CD14-positive monocyte (primary cell): ENCODE measurements around the gene CEP72. TPM values are rescaled to one million over a fixed set of nuclear protein-coding genes. Genes with fewer than 3 reads are reported as not detected.

Experiments
- DNase-seq, 3 donors: peaks; one replicate each; pipeline ENCODE4 v3.0.0-alpha.2; 2011 to 2022
- H2AFZ ChIP-seq: 2 replicates; pipeline ENCODE4 v1.6.0; 2012; ENCODE audit warnings: mild to moderate bottlenecking, low read depth, low read length, inconsistent platforms; ENCODE audit not compliant: insufficient read depth, poor library complexity, severe bottlenecking
- H3K27ac ChIP-seq, 2 donors: 1 replicate in 1 of 2; 2 replicates in 1 of 2; pipeline ENCODE4 v1.5.1; 2012 to 2013; ENCODE audit warnings: low read length in 2 of 2, control low read depth in 1 of 2, inconsistent platforms in 1 of 2, low read depth in 1 of 2, mild to moderate bottlenecking in 1 of 2
- H3K27me3 ChIP-seq, 2 donors: one replicate each; pipeline versions ENCODE4 v1.6.0 to v1.6.1; 2011 to 2013; ENCODE audit warnings: low read length in 2 of 2; ENCODE audit not compliant: control insufficient read depth in 2 of 2, insufficient read depth in 2 of 2
- H3K36me3 ChIP-seq, 2 donors: replicated peaks in 1 of 2; 1 replicate in 1 of 2; 2 replicates in 1 of 2; pipeline versions ENCODE4 v1.5.1 to v1.6.1; 2012 to 2013; ENCODE audit warnings: low read length in 2 of 2, control low read depth in 1 of 2, inconsistent platforms in 1 of 2, mild to moderate bottlenecking in 1 of 2; ENCODE audit not compliant: insufficient read depth in 2 of 2, control insufficient read depth in 1 of 2
- H3K4me1 ChIP-seq, 2 donors: 1 replicate in 1 of 2; 2 replicates in 1 of 2; pipeline versions ENCODE4 v1.5.1 to v1.6.1; 2012 to 2013; ENCODE audit warnings: low read length in 2 of 2, control low read depth in 1 of 2, inconsistent platforms in 1 of 2, mild to moderate bottlenecking in 1 of 2, moderate library complexity in 1 of 2; ENCODE audit not compliant: insufficient read depth in 2 of 2, control insufficient read depth in 1 of 2
- H3K4me2 ChIP-seq: replicated peaks from 2 replicates; pipeline ENCODE3; 2012; ENCODE audit warnings: low read length, moderate library complexity, mild to moderate bottlenecking; ENCODE audit not compliant: poor library complexity, severe bottlenecking; ENCODE audit errors: extremely low read depth
- H3K4me3 ChIP-seq, 3 experiments: fragments of 200-600 bp in 1 of 3; sonication (generic) in 1 of 3; replicated peaks in 1 of 3; 1 replicate in 2 of 3; 2 replicates in 1 of 3; pipeline ENCODE4 v1.5.1; 2011 to 2013; ENCODE audit warnings: low read length in 3 of 3, mild to moderate bottlenecking in 3 of 3, control low read depth in 2 of 3, low read depth in 2 of 3, inconsistent platforms in 1 of 3, moderate library complexity in 1 of 3
- H3K79me2 ChIP-seq: 2 replicates; pipeline ENCODE4 v1.6.0; 2012; ENCODE audit warnings: mild to moderate bottlenecking, control low read depth, inconsistent platforms, low read length, moderate library complexity; ENCODE audit not compliant: insufficient read depth
- H3K9ac ChIP-seq: 2 replicates; pipeline ENCODE4 v1.6.0; 2017; ENCODE audit warnings: low read length, mild to moderate bottlenecking; ENCODE audit not compliant: insufficient read depth, poor library complexity, severe bottlenecking
- H3K9me3 ChIP-seq, 2 donors: replicated peaks in 1 of 2; 1 replicate in 1 of 2; 2 replicates in 1 of 2; pipeline versions ENCODE4 v1.5.1 to v1.6.1; 2012 to 2013; ENCODE audit warnings: low read length in 2 of 2, control low read depth in 1 of 2; ENCODE audit not compliant: control insufficient read depth in 1 of 2, insufficient read depth in 1 of 2
- H4K20me1 ChIP-seq: 2 replicates; pipeline ENCODE4 v1.6.0; 2012; ENCODE audit warnings: mild to moderate bottlenecking, low read length, control low read depth, moderate library complexity; ENCODE audit not compliant: insufficient read depth
- H3K27ac Mint-ChIP-seq, 7 donors: one replicate each; pipeline ENCODE4 v1.8.0; 2020; ENCODE audit warnings: mild to moderate bottlenecking in 7 of 7, mixed read lengths in 7 of 7, moderate library complexity in 6 of 7, inconsistent platforms in 2 of 7
- H3K27me3 Mint-ChIP-seq, 3 donors: one replicate each; pipeline ENCODE4 v1.8.0; 2021 to 2022; ENCODE audit warnings: low read depth in 3 of 3, mild to moderate bottlenecking in 3 of 3, mixed read lengths in 3 of 3, moderate library complexity in 3 of 3, inconsistent platforms in 1 of 3
- H3K36me3 Mint-ChIP-seq, 2 donors: one replicate each; pipeline ENCODE4 v1.8.0; 2020; ENCODE audit warnings: mixed read lengths in 2 of 2, inconsistent platforms in 1 of 2, mild to moderate bottlenecking in 1 of 2
- H3K4me1 Mint-ChIP-seq: one replicate; pipeline ENCODE4 v1.8.0; 2020; ENCODE audit warnings: mild to moderate bottlenecking, mixed read lengths
- H3K4me3 Mint-ChIP-seq, 2 donors: one replicate each; pipeline ENCODE4 v1.8.0; 2020; ENCODE audit warnings: mild to moderate bottlenecking in 2 of 2, mixed read lengths in 2 of 2, moderate library complexity in 1 of 2
- H3K9me3 Mint-ChIP-seq, 7 donors: one replicate each; pipeline ENCODE4 v1.8.0; 2020 to 2022; ENCODE audit warnings: mixed read lengths in 7 of 7, mild to moderate bottlenecking in 6 of 7, moderate library complexity in 6 of 7, inconsistent platforms in 2 of 7
- CTCF ChIP-seq: fragments of 200-600 bp; IDR thresholded peaks from one replicate; pipeline ENCODE4 v1.8.0; 2022; ENCODE audit warnings: antibody characterized with exemption, mild to moderate bottlenecking
- WGBS: methylation state at CpG from one replicate; pipeline ENCODE4 v1.1.5; 2013; ENCODE audit warnings: missing lambda C conversion rate; ENCODE audit not compliant: insufficient coverage; 5-methylcytosine and 5-hydroxymethylcytosine counted together
- intact Hi-C, 2 donors: fragments of 100-400 bp; cut with micrococcal nuclease; formaldehyde crosslinking; loops; one replicate each; pipeline versions ENCODE4 v1.15.0 to v1.15.1; 2023
- polyA plus RNA-seq, 3 donors: library from polyadenylated mRNA; depleted of rRNA in 1 of 3; unstranded in 2 of 3; stranded (reverse) in 1 of 3; fragments of 300-500 nt in 2 of 3; fragments of >200 nt in 1 of 3; fragmentation: Illumina TruSeq in 2 of 3; gene quantifications; 1 replicate in 2 of 3; 2 replicates in 1 of 3; pipeline ENCODE4 v1.2.3, GENCODE V29; 2012 to 2021

The CEP72 gene
- polyA plus RNA-seq, 3 donors = 0.13 to 2.1 (median 0.24) TPM

DNA sequence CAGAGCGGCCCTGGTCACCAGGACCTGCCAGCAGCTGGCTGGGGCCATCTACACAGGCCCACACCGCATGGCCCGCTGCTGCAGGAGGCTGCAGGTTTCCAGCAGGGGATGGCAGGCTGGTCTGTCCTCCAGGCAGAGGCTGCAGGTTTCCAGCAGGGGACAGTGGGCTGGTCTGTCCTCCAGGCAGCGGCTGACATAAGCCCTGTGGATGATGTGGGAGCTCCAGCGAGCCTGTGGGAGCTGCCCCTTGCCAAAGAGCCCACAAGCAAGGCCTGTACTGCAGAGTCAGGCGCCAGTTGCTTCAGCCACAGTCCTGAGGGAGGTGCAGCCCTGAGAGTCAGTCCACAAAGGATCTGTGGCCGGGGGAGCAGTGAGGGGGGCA is 62.5 kb downstream of the CEP72 start:
- H3K27me3 Mint-ChIP-seq = peaks cover 4 to 37% (median 10%) of the 10 kb centered on the region in 3 donors
- Histone ChIP-seq H4K20me1 (no peaks in the 10 kb centered on the region), H3K9ac (no peak overlapping the region), H3K36me3 (no peaks in the 10 kb centered on the region), H2AFZ (no peak overlapping the region), H3K4me3 (no peak overlapping the region), H3K27ac (no peak overlapping the region), H3K27me3 (peaks cover 0 to 17% of the 10 kb centered on the region in 2 donors), H3K4me2 (no peak overlapping the region), H3K9me3 (no peaks in the 10 kb centered on the region), H3K79me2 (no peaks in the 10 kb centered on the region), H3K4me1 (no peaks in the 10 kb centered on the region)
- WGBS = 72% methylated on average over 6 of the region's 7 CpGs
- intact Hi-C loops = loop anchor here in 1 of 2 donors (5.0 kb wide), 1 partner anchor 228 kb away; no protein-coding TSS in a partner anchor
- no peak for DNase-seq
- no peak for TF ChIP-seq CTCF
- peaks cover 4% of the 10 kb centered on the region for H3K4me1 Mint-ChIP-seq
- H3K36me3 Mint-ChIP-seq = no peaks in the 10 kb centered on the region
- H3K27ac Mint-ChIP-seq = no peak overlapping the region
- H3K9me3 Mint-ChIP-seq = peaks cover 0 to 6% (median 0%) of the 10 kb centered on the region in 7 donors
- H3K4me3 Mint-ChIP-seq = no peak overlapping the region

GRCh38 chr5:675111-675870 is 63.2 kb downstream of the CEP72 start:
- Histone ChIP-seq H3K36me3 (no peaks in the 10 kb centered on the region), H3K9me3 (no peaks in the 10 kb centered on the region), H3K79me2 (no peaks in the 10 kb centered on the region), H3K27ac (no peak overlapping the region), H3K4me1 (no peaks in the 10 kb centered on the region), H3K9ac (no peak overlapping the region), H3K4me3 (no peak overlapping the region), H4K20me1 (no peaks in the 10 kb centered on the region), H2AFZ (no peak overlapping the region), H3K4me2 (no peak overlapping the region), H3K27me3 (peaks cover 0 to 17% of the 10 kb centered on the region in 2 donors)
- peaks cover 4% of the 10 kb centered on the region for H3K4me1 Mint-ChIP-seq
- no peak for TF ChIP-seq CTCF
- no peak for DNase-seq
- intact Hi-C loops = no loop called here
- H3K4me3 Mint-ChIP-seq = no peak overlapping the region
- WGBS = 84% methylated on average over 18 of the region's 20 CpGs
- no peak overlapping the region for H3K27ac Mint-ChIP-seq
- H3K27me3 Mint-ChIP-seq = peaks cover 4 to 33% (median 10%) of the 10 kb centered on the region in 3 donors
- H3K36me3 Mint-ChIP-seq = no peaks in the 10 kb centered on the region
- H3K9me3 Mint-ChIP-seq = peaks cover 0 to 6% (median 0%) of the 10 kb centered on the region in 7 donors
